ENCODE measurements around the gene RSPRY1.

RSPRY1 gene

GRCh38 chr16:57156351-57156703, 29.8 kb upstream of the RSPRY1 start:
- TF ChIP-seq ZFX (IDR thresholded peaks at IDR 0.05) (no peak), CTCF (conservative IDR thresholded peaks at IDR 0.05) (no peak)

GRCh38 chr16:57157533-57157932, 28.6 kb upstream of the RSPRY1 start:
- no peak for TF ChIP-seq ZFX (IDR thresholded peaks at IDR 0.05)
- TF ChIP-seq CTCF (conservative IDR thresholded peaks at IDR 0.05) = no peak
- H3K27ac ChIP-seq = no peak overlapping the region

More at GRCh38 chr16:57156351-57156703, 29.8 kb upstream of the RSPRY1 start:
- no peak overlapping the region for H3K27ac ChIP-seq

- TF ChIP-seq CTCF (conservative IDR thresholded peaks at IDR 0.05) = no peak
- no peak for TF ChIP-seq ZFX (IDR thresholded peaks at IDR 0.05)
- H3K27ac ChIP-seq = no peak overlapping the region
Measured at GRCh38 chr16:57159447-57159846, 26.7 kb upstream of the RSPRY1 start.

GRCh38 chr16:57163842-57164241, 22.3 kb upstream of the RSPRY1 start:
- no peak for TF ChIP-seq ZFX (IDR thresholded peaks at IDR 0.05)
- TF ChIP-seq CTCF (conservative IDR thresholded peaks at IDR 0.05) = no peak
- H3K27ac ChIP-seq = no peak overlapping the region

- TF ChIP-seq CTCF (conservative IDR thresholded peaks at IDR 0.05) (no peak), ZFX (IDR thresholded peaks at IDR 0.05) (no peak)
- no peak overlapping the region for H3K27ac ChIP-seq
Measured at GRCh38 chr16:57165483-57165882, 20.6 kb upstream of the RSPRY1 start.

- TF ChIP-seq ZFX (IDR thresholded peaks at IDR 0.05) = no peak
- TF ChIP-seq CTCF (conservative IDR thresholded peaks at IDR 0.05) = no peak
- H3K27ac ChIP-seq = no peak overlapping the region
Measured at GRCh38 chr16:57165938-57166337, 20.2 kb upstream of the RSPRY1 start.

- H3K27ac ChIP-seq = no peak overlapping the region
Measured at GRCh38 chr16:57166451-57166850, 19.7 kb upstream of the RSPRY1 start.

More at GRCh38 chr16:57166451-57166850, 19.7 kb upstream of the RSPRY1 start:
- TF ChIP-seq ZFX (IDR thresholded peaks at IDR 0.05) (no peak), CTCF (conservative IDR thresholded peaks at IDR 0.05) (no peak)
